Lower lobe of right lung (tissue), 2 donors: ENCODE data around the gene RAPGEF2. TPM values are rescaled to one million over a fixed set of nuclear protein-coding genes. Genes with fewer than 3 reads are reported as not detected.

Source experiments
- ATAC-seq, 2 donors: fragments of 200-7000 bp; cut with Tn5 transposase; one replicate each; pipeline ENCODE4 v1.9.1; 2020 to 2022; ENCODE audit warnings: mild to moderate bottlenecking in 2 of 2, moderate library complexity in 2 of 2
- DNase-seq: peaks from one replicate; pipeline ENCODE4 v3.0.0-alpha.2; 2020
- H3K27ac ChIP-seq: fragments of 200-600 bp; one replicate; pipeline ENCODE4 v1.8.0; 2022
- H3K27me3 ChIP-seq: fragments of 200-600 bp; one replicate; pipeline ENCODE4 v1.8.0; 2022; ENCODE audit warnings: low read depth
- H3K36me3 ChIP-seq: fragments of 200-600 bp; one replicate; pipeline ENCODE4 v1.8.0; 2022; ENCODE audit warnings: mild to moderate bottlenecking
- H3K4me1 ChIP-seq: fragments of 200-600 bp; one replicate; pipeline ENCODE4 v1.8.0; 2022
- H3K4me3 ChIP-seq: fragments of 200-600 bp; one replicate; pipeline ENCODE4 v1.8.0; 2022; ENCODE audit warnings: mild to moderate bottlenecking
- H3K9me3 ChIP-seq: fragments of 200-600 bp; one replicate; pipeline ENCODE4 v1.8.0; 2022
- CTCF ChIP-seq: fragments of 200-600 bp; IDR thresholded peaks from one replicate; pipeline ENCODE4 v1.8.0; 2022; ENCODE audit warnings: antibody characterized with exemption, mild to moderate bottlenecking
- intact Hi-C: fragments of 100-400 bp; cut with DNase I; formaldehyde crosslinking; loops from one replicate; pipeline ENCODE4 v1.11.0; 2022
- microRNA-seq: library from miRNA; unstranded; fragments of <30 nt; microRNA quantifications from one replicate; pipeline ENCODE4 v1.2.0, GENCODE V29; 2020; ENCODE audit warnings: borderline number of aligned reads
- total RNA-seq: library from RNA; stranded (reverse); fragmentation: NEBNext Ultra II Directional; extraction: Animal tissue kit (Norgen Biotek cat#: 25700); gene quantifications from one replicate; pipeline ENCODE4 v1.2.1, GENCODE V29; 2021
- donor health status: DM: no; HTN: yes; CAD: no; lungs with severe emphysema.

The RAPGEF2 gene
- total RNA-seq, 1 donor from 2014 or later: 66.4 TPM

- TF ChIP-seq CTCF: no peak
- intact Hi-C loops: no loop called here
- Histone ChIP-seq H3K4me3 (peak overlapping the region; percentile 6), H3K4me1 (no peaks in the 10 kb centered on the region), H3K27me3 (no peaks in the 10 kb centered on the region), H3K9me3 (no peaks in the 10 kb centered on the region), H3K27ac (no peak overlapping the region), H3K36me3 (no peaks in the 10 kb centered on the region)
- no peak for ATAC-seq
- DNase-seq: no peak
Observed at GRCh38 chr4:159400558-159401225, 297.8 kb downstream of the RAPGEF2 start.

GRCh38 chr4:159401226-159401712, 298.4 kb downstream of the RAPGEF2 start:
- intact Hi-C loops: no loop called here
- no peaks in the 10 kb centered on the region for H3K9me3 ChIP-seq
- DNase-seq: no peak
- peak overlapping the region; percentile 6 for H3K4me3 ChIP-seq
- H3K36me3 ChIP-seq: no peaks in the 10 kb centered on the region
- no peak overlapping the region for H3K27ac ChIP-seq
- H3K4me1 ChIP-seq: no peaks in the 10 kb centered on the region
- TF ChIP-seq CTCF: no peak
- ATAC-seq: peak in 1 of 2 donors; percentile 32
- H3K27me3 ChIP-seq: no peaks in the 10 kb centered on the region

- TF ChIP-seq CTCF: no peak
- no peaks in the 10 kb centered on the region for H3K9me3 ChIP-seq
- H3K27ac ChIP-seq: no peak overlapping the region
- DNase-seq (no peak), ATAC-seq (no peak)
- H3K4me3 ChIP-seq: no peak overlapping the region
- H3K27me3 ChIP-seq: no peaks in the 10 kb centered on the region
- no peaks in the 10 kb centered on the region for H3K4me1 ChIP-seq
- H3K36me3 ChIP-seq: no peaks in the 10 kb centered on the region
- intact Hi-C loops: no loop called here
Observed at GRCh38 chr4:159401791-159402380, 299.0 kb downstream of the RAPGEF2 start.

Small RNA genes lying within 50 kb of the gene (microRNA-seq; reads per million reads assigned to microRNA genes)
- not detected for gene MIR3688-1
- gene MIR3688-2: not detected
